Measurements from ENCODE around the gene USP34. TPM values are rescaled to one million over a fixed set of nuclear protein-coding genes. Genes with fewer than 3 reads are reported as not detected.

Gene USP34
- total and polyA plus RNA-seq, 2 of the 8 experiments (the other 6 are each of a cell fraction or from before 2014, with no cell fraction given): 56.7 to 91.7 TPM

DNA sequence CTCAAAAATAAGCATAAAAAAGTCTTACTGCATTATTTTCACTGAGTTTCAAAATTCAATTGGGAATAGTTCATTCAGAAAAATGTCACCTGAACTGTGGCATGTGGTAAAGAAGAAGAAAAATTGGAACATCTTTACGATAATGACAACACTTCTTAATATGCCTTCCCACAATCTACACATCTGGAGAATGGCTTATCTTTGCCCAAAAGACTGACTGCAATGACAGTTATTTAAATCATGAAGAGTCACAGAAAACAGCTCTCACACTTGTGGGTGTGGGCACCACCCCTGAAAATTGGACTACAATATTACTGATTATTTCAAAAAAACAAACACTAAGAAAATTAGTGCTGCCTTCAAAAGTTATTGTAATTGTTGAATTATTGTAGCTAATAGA, 152.3 kb downstream of the USP34 start:
- Histone ChIP-seq H2BK12ac (ENCODE audit: low read depth, low read length) (no peak overlapping the region), H3K4me3 (ENCODE audit: extremely low read depth in 1 of 4, insufficient read depth in 2 of 4, low read depth in 3 of 4, low read length in 4 of 4) (no peak overlapping the region), H2AFZ (ENCODE audit: low read length) (no peak overlapping the region), H3K36me3 (ENCODE audit: control insufficient read depth in 2 of 4, insufficient read depth in 4 of 4, low read length in 3 of 4) (peaks cover 1 to 18% (median 7%) of the 10 kb centered on the region in 4 experiments; a peak in 5 of 8 replicates), H3K56ac (replicated peaks; ENCODE audit: insufficient read length, low read depth, low read length) (no peak overlapping the region), H4K8ac (ENCODE audit: extremely low read depth, insufficient read depth, low read length) (no peak overlapping the region), H3K79me1 (ENCODE audit: low read depth, low read length) (no peaks in the 10 kb centered on the region), H3K4ac (replicated peaks; ENCODE audit: insufficient read length, low read depth, low read length) (no peak overlapping the region), H2AK5ac (ENCODE audit: low read depth, low read length) (no peak overlapping the region), H3K23me2 (ENCODE audit: low read depth, low read length) (no peaks in the 10 kb centered on the region), H2BK5ac (ENCODE audit: low read depth, low read length) (no peak overlapping the region), H3K23ac (ENCODE audit: insufficient read length) (no peak overlapping the region), H3K27me3 (replicated peaks in 1 of 4; ENCODE audit: control insufficient read depth in 3 of 4, extremely low read depth in 1 of 4, insufficient read depth in 3 of 4, low read length in 3 of 4) (no peaks in the 10 kb centered on the region), H2BK15ac (ENCODE audit: low read length) (no peak overlapping the region), H3K18ac (ENCODE audit: extremely low read depth, low read length) (no peak overlapping the region), H2BK20ac (ENCODE audit: low read length) (no peak overlapping the region), H3K27ac (ENCODE audit: low read depth, low read length) (no peak overlapping the region), H3K14ac (ENCODE audit: insufficient read length) (no peak overlapping the region), H4K5ac (ENCODE audit: insufficient read length, low read depth, low read length) (no peak overlapping the region), H2BK120ac (replicated peaks; ENCODE audit: low read depth, low read length) (no peak overlapping the region), H3K9ac (replicated peaks in 1 of 4; ENCODE audit: extremely low read depth in 1 of 4, low read depth in 3 of 4, low read length in 3 of 4) (no peak overlapping the region), H3K4me2 (ENCODE audit: insufficient read depth in 1 of 2, low read depth in 2 of 2, low read length in 2 of 2) (no peak overlapping the region), H3K79me2 (ENCODE audit: control insufficient read depth in 1 of 2, insufficient read depth in 2 of 2, low read length in 2 of 2) (no peaks in the 10 kb centered on the region), H4K20me1 (replicated peaks in 1 of 2; ENCODE audit: control insufficient read depth in 1 of 2, insufficient read depth in 2 of 2, low read length in 2 of 2) (peaks cover 0 to 1% of the 10 kb centered on the region in 2 experiments), H4K91ac (replicated peaks; ENCODE audit: insufficient read length, low read length) (no peak overlapping the region), H3K4me1 (replicated peaks in 1 of 4; ENCODE audit: control insufficient read depth in 3 of 4, insufficient read depth in 4 of 4, low read length in 3 of 4) (no peaks in the 10 kb centered on the region), H3K9me3 (ENCODE audit: insufficient read depth in 2 of 2, low read depth in 1 of 2, low read length in 1 of 2) (no peaks in the 10 kb centered on the region)
- DNase-seq (ENCODE audit: low read depth in 1 of 2, low spot score in 2 of 2) (no peak), FAIRE-seq (no peak)
- ChIA-PET CTCF (ENCODE audit: partially characterized antibody) (interaction anchor here (0.6 kb wide), 1 partner anchor 108 kb away, joined by 3 read pairs; no protein-coding TSS in a partner anchor), POLR2A (ENCODE audit: partially characterized antibody) (interaction anchor here (1.1 kb wide), 1 partner anchor 163 kb away, joined by 3 read pairs; no protein-coding TSS in a partner anchor)
- TF ChIP-seq CTCF (IDR thresholded peaks at IDR 0.05; ENCODE audit: control extremely low read depth in 1 of 3, insufficient read depth in 1 of 3, low read depth in 1 of 3, low read length in 3 of 3): no peak
- no peak for TF ChIP-seq POLR2A (IDR thresholded peaks at IDR 0.05; ENCODE audit: control extremely low read depth in 1 of 2, low read depth in 2 of 2, low read length in 2 of 2)
- no peak for TF ChIP-seq RAD21 (IDR thresholded peaks at IDR 0.05 in 1 of 2, conservative IDR thresholded peaks at IDR 0.05 in 1 of 2; ENCODE audit: low read depth in 2 of 2, low read length in 2 of 2)
- TF ChIP-seq SIN3A (conservative IDR thresholded peaks at IDR 0.05 in 1 of 2, IDR thresholded peaks at IDR 0.05 in 1 of 2; ENCODE audit: low read depth in 1 of 2, low read length in 2 of 2): no peak
- TF ChIP-seq PHF8 (conservative IDR thresholded peaks at IDR 0.05; ENCODE audit: low read depth, low read length): no peak
- TF ChIP-seq NRF1 (IDR thresholded peaks at IDR 0.05; ENCODE audit: low read depth, low read length): no peak
- no peak for TF ChIP-seq TAF7 (optimal IDR thresholded peaks at IDR 0.05; ENCODE audit: borderline replicate concordance, low read depth, low read length)
- TF ChIP-seq ASH2L (IDR thresholded peaks at IDR 0.05; ENCODE audit: low read length): no peak
- WGBS, 2 experiments (ENCODE audit: extremely low coverage in 1 of 2, insufficient coverage in 1 of 2, insufficient read length in 1 of 2, insufficient replicate concordance in 2 of 2, low coverage in 1 of 2, low lambda C conversion rate in 2 of 2, missing lambda C conversion rate in 1 of 2): 90% methylated on average over 1 of the region's 1 CpG; no CpG with 5 or more reads in 1 of the 2 experiments

All from H1 (cell line).